Fibroblast of pulmonary artery (primary cell): Measurements from ENCODE around the gene ZNF804B.

Source experiments
- DNase-seq: peaks from one replicate; pipeline ENCODE4 v3.0.0-alpha.2; 2010; ENCODE audit warnings: low read depth
- H3K4me3 ChIP-seq: replicated peaks from 2 replicates; pipeline ENCODE4 v1.5.1; 2011; ENCODE audit warnings: low read depth, mild to moderate bottlenecking, control low read depth, low read length, moderate library complexity
- CTCF ChIP-seq: IDR thresholded peaks from 2 replicates; pipeline ENCODE4 v1.5.1; 2011; ENCODE audit warnings: mild to moderate bottlenecking, control low read depth, low read length, inconsistent platforms; ENCODE audit errors: missing control alignments

Gene ZNF804B

GRCh38 chr7:89238156-89238555, 478.7 kb downstream of the ZNF804B start:
- TF ChIP-seq CTCF = no peak
- H3K4me3 ChIP-seq = no peak overlapping the region
- no peak for DNase-seq

- no peak for TF ChIP-seq CTCF
- no peak overlapping the region for H3K4me3 ChIP-seq
- no peak for DNase-seq
Observed at GRCh38 chr7:89246196-89246595, 486.7 kb downstream of the ZNF804B start.

- TF ChIP-seq CTCF = no peak
- H3K4me3 ChIP-seq = no peak overlapping the region
- no peak for DNase-seq
Observed at GRCh38 chr7:89247207-89247606, 487.7 kb downstream of the ZNF804B start.

- no peak overlapping the region for H3K4me3 ChIP-seq
- no peak for TF ChIP-seq CTCF
- DNase-seq = no peak
Observed at GRCh38 chr7:89259085-89259484, 499.6 kb downstream of the ZNF804B start.

GRCh38 chr7:89264126-89264525, 504.6 kb downstream of the ZNF804B start:
- DNase-seq = no peak
- TF ChIP-seq CTCF = no peak
- no peak overlapping the region for H3K4me3 ChIP-seq

GRCh38 chr7:89265631-89266030, 506.1 kb downstream of the ZNF804B start:
- no peak for DNase-seq
- TF ChIP-seq CTCF = no peak
- no peak overlapping the region for H3K4me3 ChIP-seq

GRCh38 chr7:89283302-89283701, 523.8 kb downstream of the ZNF804B start:
- no peak for TF ChIP-seq CTCF
- no peak overlapping the region for H3K4me3 ChIP-seq
- no peak for DNase-seq
